Uterus (tissue), 4 donors: ENCODE measurements around the gene RNH1. TPM values are rescaled to one million over a fixed set of nuclear protein-coding genes. Genes with fewer than 3 reads are reported as not detected.

ENCODE experiments used
- DNase-seq, 2 donors: peaks; one replicate each; pipeline ENCODE4 v3.0.0-alpha.2; 2019 to 2020
- H3K27ac ChIP-seq, 2 donors: fragments of 200-600 bp; sonication (generic); 1 replicate in 1 of 2; 2 replicates in 1 of 2; pipeline ENCODE4 v1.5.1; 2016 to 2018
- H3K27me3 ChIP-seq, 2 donors: fragments of 200-600 bp; sonication (generic); one replicate each; pipeline ENCODE4 v1.5.1; 2018 to 2019; ENCODE audit warnings: control low read depth in 1 of 2
- H3K36me3 ChIP-seq, 2 donors: fragments of 200-600 bp; sonication (generic); one replicate each; pipeline ENCODE4 v1.5.1; 2019; ENCODE audit warnings: control low read depth in 1 of 2
- H3K4me1 ChIP-seq, 2 donors: fragments of 200-600 bp; sonication (generic); one replicate each; pipeline ENCODE4 v1.5.1; 2018 to 2019; ENCODE audit warnings: control low read depth in 1 of 2
- H3K4me3 ChIP-seq, 2 donors: fragments of 200-600 bp; sonication (generic); 1 replicate in 1 of 2; 2 replicates in 1 of 2; pipeline ENCODE4 v1.5.1; 2018 to 2019; ENCODE audit warnings: mild to moderate bottlenecking in 1 of 2
- H3K9me3 ChIP-seq, 2 donors: fragments of 200-600 bp; sonication (generic); one replicate each; pipeline ENCODE4 v1.5.1; 2019; ENCODE audit warnings: control low read depth in 1 of 2
- CTCF ChIP-seq, 4 experiments: fragments of 200-600 bp in 2 of 4; fragments of 450-650 bp in 2 of 4; sonication (generic) in 2 of 4; IDR thresholded peaks; one replicate each; pipeline ENCODE4 v1.5.1; 2016 to 2019; ENCODE audit warnings: antibody characterized with exemption in 4 of 4, mild to moderate bottlenecking in 2 of 4, moderate library complexity in 1 of 4
- POLR2A ChIP-seq, 2 donors: fragments of 450-650 bp; IDR thresholded peaks; one replicate each; pipeline ENCODE4 v1.6.1; 2016; ENCODE audit warnings: antibody characterized with exemption in 2 of 2, mild to moderate bottlenecking in 1 of 2, moderate library complexity in 1 of 2
- intact Hi-C: fragments of 100-400 bp; cut with DNase I; formaldehyde crosslinking; loops from one replicate; pipeline ENCODE4 v1.15.1; 2023; ENCODE audit warnings: low total_unique reads
- total RNA-seq, 4 donors: library from RNA; depleted of rRNA in 3 of 4; stranded (reverse); fragments of >200 nt in 3 of 4; gene quantifications; one replicate each; pipeline versions ENCODE4 v1.1.0 to v1.2.4, GENCODE V29; 2014 to 2023
- donor health status: DM: yes; HTN: yes; CAD: no.

The RNH1 gene
- total RNA-seq, 4 donors from 2014 or later: 111 to 175 (median 142) TPM

- Histone ChIP-seq H3K4me3 (peak overlapping the region; percentile 37 to 52), H3K36me3 (no peaks in the 10 kb centered on the region), H3K4me1 (peaks cover 0 to 20% of the 10 kb centered on the region in 2 donors), H3K9me3 (no peaks in the 10 kb centered on the region), H3K27me3 (no peaks in the 10 kb centered on the region), H3K27ac (peak overlapping the region; percentile 65 to 73)
- TF ChIP-seq POLR2A (IDR thresholded peaks at IDR 0.05) (no peak), CTCF (IDR thresholded peaks at IDR 0.05) (no peak)
- peak; percentile 44 to 47 for DNase-seq
- intact Hi-C loops: no loop called here
These were observed 3.7 kb downstream of the RNH1 start for GRCh38 chr11:503179-503981.

- TF ChIP-seq CTCF (IDR thresholded peaks at IDR 0.05): no peak
- no peak for TF ChIP-seq POLR2A (IDR thresholded peaks at IDR 0.05)
- Histone ChIP-seq H3K9me3 (no peaks in the 10 kb centered on the region), H3K27ac (peak overlapping the region; percentile 24 to 65), H3K4me3 (no peak overlapping the region), H3K4me1 (peaks cover 0 to 20% of the 10 kb centered on the region in 2 donors), H3K36me3 (no peaks in the 10 kb centered on the region), H3K27me3 (no peaks in the 10 kb centered on the region)
- DNase-seq: peak; percentile 22
- intact Hi-C loops: no loop called here
These were observed 4.5 kb downstream of the RNH1 start for GRCh38 chr11:502288-503178.

GRCh38 chr11:501683-502287 is 5.3 kb downstream of the RNH1 start:
- H3K27ac ChIP-seq: no peak overlapping the region
- no peaks in the 10 kb centered on the region for H3K36me3 ChIP-seq

GRCh38 chr11:501001-501682 is 5.9 kb downstream of the RNH1 start:
- peaks cover 0 to 20% of the 10 kb centered on the region in 2 donors for H3K4me1 ChIP-seq
- TF ChIP-seq POLR2A (IDR thresholded peaks at IDR 0.05): no peak
- no peak for TF ChIP-seq CTCF (IDR thresholded peaks at IDR 0.05)
- no peaks in the 10 kb centered on the region for H3K9me3 ChIP-seq
- H3K4me3 ChIP-seq: no peak overlapping the region
- intact Hi-C loops: no loop called here
- no peak overlapping the region for H3K27ac ChIP-seq
- no peaks in the 10 kb centered on the region for H3K27me3 ChIP-seq
- H3K36me3 ChIP-seq: no peaks in the 10 kb centered on the region
- no peak for DNase-seq

More at GRCh38 chr11:501683-502287, 5.3 kb downstream of the RNH1 start:
- H3K4me1 ChIP-seq: peaks cover 0 to 20% of the 10 kb centered on the region in 2 donors
- H3K27me3 ChIP-seq: no peaks in the 10 kb centered on the region
- H3K4me3 ChIP-seq: no peak overlapping the region
- TF ChIP-seq POLR2A (IDR thresholded peaks at IDR 0.05): no peak
- no peak for TF ChIP-seq CTCF (IDR thresholded peaks at IDR 0.05)
- H3K9me3 ChIP-seq: no peaks in the 10 kb centered on the region
- no peak for DNase-seq
- intact Hi-C loops: no loop called here
